ENCODE measurements around the gene AKAP12.

- TF ChIP-seq CTCF (IDR thresholded peaks at IDR 0.05): no peak
- TF ChIP-seq EZH2 (IDR thresholded peaks at IDR 0.05; ENCODE audit: borderline replicate concordance, insufficient read depth, low read depth, low read length, poor library complexity, severe bottlenecking): no peak
Observed at GRCh38 chr6:151325075-151326050, 85.6 kb downstream of the AKAP12 start.

Data from B cell (primary cell).